GM12878 (cell line): ENCODE results near the gene NTM. TPM values are rescaled to one million over a fixed set of nuclear protein-coding genes. Genes with fewer than 3 reads are reported as not detected.

Experiments used
- ZSCAN29 ChIP-seq: fragments of 450-650 bp; IDR thresholded peaks from 2 replicates; pipeline ENCODE4 v1.6.1; 2017; ENCODE audit warnings: mild to moderate bottlenecking, moderate library complexity
- polyA plus RNA-seq, 11 experiments: library from polyadenylated mRNA; depleted of rRNA in 4 of 11; unstranded in 6 of 11; stranded (reverse) in 5 of 11; fragments of >200 nt; fragmentation: Nextera tagmentation in 4 of 11; fragmentation: Illumina TruSeq in 1 of 11; extraction: Ambion mirVana in 4 of 11; extraction: Trizol in 1 of 11; gene quantifications; 1 replicate in 1 of 11; 2 replicates in 10 of 11; pipeline versions ENCODE4 v1.2.1 to v1.2.3, GENCODE V29; 2011 to 2016; ENCODE audit warnings: inconsistent platforms in 2 of 11, missing spikeins in 2 of 11, low read depth in 1 of 11
- total RNA-seq, 4 experiments: library from RNA; depleted of rRNA in 3 of 4; stranded (reverse); fragments of >200 nt in 3 of 4; fragmentation: Illumina TruSeq in 1 of 4; extraction: Trizol in 1 of 4; gene quantifications; 2 replicates each; pipeline versions ENCODE4 v1.2.1 to v1.2.3, GENCODE V29; 2013 to 2021
- TF ChIP-seq, protein P1 (sequence below): fragments of 150-350 bp; IDR thresholded peaks from 2 replicates; pipeline ENCODE4 v1.6.1; 2016; ENCODE audit warnings: low read depth, low read length
- TF ChIP-seq, protein P2 (sequence below): fragments of 450-650 bp; formaldehyde crosslinking; IDR thresholded peaks from 2 replicates; pipeline ENCODE4 v1.4.0; 2020; ENCODE audit warnings: mild to moderate bottlenecking, moderate library complexity
- TF ChIP-seq, protein P3 (sequence below): IDR thresholded peaks from 2 replicates; pipeline ENCODE4 v1.6.1; 2011; ENCODE audit warnings: borderline replicate concordance, low read depth, mild to moderate bottlenecking, moderate library complexity, mixed read lengths, low read length; ENCODE audit not compliant: insufficient read depth; ENCODE audit errors: extremely low read length
- TF ChIP-seq, protein P4 (sequence below): IDR thresholded peaks from 2 replicates; pipeline ENCODE4 v1.6.1; 2012; ENCODE audit warnings: low read depth, low read length, improper control_type of control experiment

NTM gene
- total and polyA plus RNA-seq, 10 of the 15 experiments (the other 5 are each of a cell fraction or from before 2014, with no cell fraction given) = not detected

DNA sequence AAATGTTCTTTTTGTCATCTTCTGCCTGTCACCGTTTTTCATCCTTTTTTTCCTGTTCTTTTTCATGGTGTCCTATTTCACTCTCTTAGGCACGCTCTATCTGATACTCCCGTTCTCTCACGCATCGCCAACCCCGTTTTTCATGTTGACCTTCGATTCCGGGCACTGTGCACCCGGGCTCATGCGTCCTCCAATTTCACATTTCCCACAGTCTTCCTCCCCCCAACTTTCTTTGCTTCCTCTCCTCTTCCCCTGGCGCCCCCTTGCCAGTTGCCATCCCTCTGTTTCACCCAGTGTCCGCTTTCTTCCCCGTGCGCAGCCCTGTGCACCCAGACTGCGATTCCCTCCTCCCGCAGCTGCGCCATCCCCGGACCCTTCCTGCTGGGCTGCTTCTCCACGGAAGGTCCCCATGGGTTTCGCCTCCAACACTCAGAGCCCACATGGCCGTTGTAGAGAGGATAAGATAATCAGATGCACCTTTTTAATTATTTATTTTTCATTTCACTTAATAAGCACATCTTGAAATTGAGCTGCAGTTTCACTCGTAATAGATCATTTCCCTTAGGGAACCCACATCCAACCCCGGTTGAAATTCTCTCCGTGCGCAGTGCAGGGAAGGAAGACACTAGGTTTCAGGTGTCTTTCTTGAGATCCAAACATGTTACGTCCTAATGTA, 791.1 kb downstream of the NTM start (continued):
- TF ChIP-seq, protein P1, sequence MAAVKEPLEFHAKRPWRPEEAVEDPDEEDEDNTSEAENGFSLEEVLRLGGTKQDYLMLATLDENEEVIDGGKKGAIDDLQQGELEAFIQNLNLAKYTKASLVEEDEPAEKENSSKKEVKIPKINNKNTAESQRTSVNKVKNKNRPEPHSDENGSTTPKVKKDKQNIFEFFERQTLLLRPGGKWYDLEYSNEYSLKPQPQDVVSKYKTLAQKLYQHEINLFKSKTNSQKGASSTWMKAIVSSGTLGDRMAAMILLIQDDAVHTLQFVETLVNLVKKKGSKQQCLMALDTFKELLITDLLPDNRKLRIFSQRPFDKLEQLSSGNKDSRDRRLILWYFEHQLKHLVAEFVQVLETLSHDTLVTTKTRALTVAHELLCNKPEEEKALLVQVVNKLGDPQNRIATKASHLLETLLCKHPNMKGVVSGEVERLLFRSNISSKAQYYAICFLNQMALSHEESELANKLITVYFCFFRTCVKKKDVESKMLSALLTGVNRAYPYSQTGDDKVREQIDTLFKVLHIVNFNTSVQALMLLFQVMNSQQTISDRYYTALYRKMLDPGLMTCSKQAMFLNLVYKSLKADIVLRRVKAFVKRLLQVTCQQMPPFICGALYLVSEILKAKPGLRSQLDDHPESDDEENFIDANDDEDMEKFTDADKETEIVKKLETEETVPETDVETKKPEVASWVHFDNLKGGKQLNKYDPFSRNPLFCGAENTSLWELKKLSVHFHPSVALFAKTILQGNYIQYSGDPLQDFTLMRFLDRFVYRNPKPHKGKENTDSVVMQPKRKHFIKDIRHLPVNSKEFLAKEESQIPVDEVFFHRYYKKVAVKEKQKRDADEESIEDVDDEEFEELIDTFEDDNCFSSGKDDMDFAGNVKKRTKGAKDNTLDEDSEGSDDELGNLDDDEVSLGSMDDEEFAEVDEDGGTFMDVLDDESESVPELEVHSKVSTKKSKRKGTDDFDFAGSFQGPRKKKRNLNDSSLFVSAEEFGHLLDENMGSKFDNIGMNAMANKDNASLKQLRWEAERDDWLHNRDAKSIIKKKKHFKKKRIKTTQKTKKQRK = no peak
- TF ChIP-seq, protein P2, sequence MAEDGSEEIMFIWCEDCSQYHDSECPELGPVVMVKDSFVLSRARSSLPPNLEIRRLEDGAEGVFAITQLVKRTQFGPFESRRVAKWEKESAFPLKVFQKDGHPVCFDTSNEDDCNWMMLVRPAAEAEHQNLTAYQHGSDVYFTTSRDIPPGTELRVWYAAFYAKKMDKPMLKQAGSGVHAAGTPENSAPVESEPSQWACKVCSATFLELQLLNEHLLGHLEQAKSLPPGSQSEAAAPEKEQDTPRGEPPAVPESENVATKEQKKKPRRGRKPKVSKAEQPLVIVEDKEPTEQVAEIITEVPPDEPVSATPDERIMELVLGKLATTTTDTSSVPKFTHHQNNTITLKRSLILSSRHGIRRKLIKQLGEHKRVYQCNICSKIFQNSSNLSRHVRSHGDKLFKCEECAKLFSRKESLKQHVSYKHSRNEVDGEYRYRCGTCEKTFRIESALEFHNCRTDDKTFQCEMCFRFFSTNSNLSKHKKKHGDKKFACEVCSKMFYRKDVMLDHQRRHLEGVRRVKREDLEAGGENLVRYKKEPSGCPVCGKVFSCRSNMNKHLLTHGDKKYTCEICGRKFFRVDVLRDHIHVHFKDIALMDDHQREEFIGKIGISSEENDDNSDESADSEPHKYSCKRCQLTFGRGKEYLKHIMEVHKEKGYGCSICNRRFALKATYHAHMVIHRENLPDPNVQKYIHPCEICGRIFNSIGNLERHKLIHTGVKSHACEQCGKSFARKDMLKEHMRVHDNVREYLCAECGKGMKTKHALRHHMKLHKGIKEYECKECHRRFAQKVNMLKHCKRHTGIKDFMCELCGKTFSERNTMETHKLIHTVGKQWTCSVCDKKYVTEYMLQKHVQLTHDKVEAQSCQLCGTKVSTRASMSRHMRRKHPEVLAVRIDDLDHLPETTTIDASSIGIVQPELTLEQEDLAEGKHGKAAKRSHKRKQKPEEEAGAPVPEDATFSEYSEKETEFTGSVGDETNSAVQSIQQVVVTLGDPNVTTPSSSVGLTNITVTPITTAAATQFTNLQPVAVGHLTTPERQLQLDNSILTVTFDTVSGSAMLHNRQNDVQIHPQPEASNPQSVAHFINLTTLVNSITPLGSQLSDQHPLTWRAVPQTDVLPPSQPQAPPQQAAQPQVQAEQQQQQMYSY (CRISPR knock-in tag) = no peak
- TF ChIP-seq, protein P3, sequence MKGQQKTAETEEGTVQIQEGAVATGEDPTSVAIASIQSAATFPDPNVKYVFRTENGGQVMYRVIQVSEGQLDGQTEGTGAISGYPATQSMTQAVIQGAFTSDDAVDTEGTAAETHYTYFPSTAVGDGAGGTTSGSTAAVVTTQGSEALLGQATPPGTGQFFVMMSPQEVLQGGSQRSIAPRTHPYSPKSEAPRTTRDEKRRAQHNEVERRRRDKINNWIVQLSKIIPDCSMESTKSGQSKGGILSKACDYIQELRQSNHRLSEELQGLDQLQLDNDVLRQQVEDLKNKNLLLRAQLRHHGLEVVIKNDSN = no peak
- no peak for TF ChIP-seq ZSCAN29
- TF ChIP-seq, protein P4, sequence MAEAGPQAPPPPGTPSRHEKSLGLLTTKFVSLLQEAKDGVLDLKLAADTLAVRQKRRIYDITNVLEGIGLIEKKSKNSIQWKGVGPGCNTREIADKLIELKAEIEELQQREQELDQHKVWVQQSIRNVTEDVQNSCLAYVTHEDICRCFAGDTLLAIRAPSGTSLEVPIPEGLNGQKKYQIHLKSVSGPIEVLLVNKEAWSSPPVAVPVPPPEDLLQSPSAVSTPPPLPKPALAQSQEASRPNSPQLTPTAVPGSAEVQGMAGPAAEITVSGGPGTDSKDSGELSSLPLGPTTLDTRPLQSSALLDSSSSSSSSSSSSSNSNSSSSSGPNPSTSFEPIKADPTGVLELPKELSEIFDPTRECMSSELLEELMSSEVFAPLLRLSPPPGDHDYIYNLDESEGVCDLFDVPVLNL = no peak
